ENCODE data around the gene TMOD1. TPM values are rescaled to one million over a fixed set of nuclear protein-coding genes. Genes with fewer than 3 reads are reported as not detected.

TMOD1 gene
- total RNA-seq, 1 donor from 2014 or later, result 1.9 TPM

DNA sequence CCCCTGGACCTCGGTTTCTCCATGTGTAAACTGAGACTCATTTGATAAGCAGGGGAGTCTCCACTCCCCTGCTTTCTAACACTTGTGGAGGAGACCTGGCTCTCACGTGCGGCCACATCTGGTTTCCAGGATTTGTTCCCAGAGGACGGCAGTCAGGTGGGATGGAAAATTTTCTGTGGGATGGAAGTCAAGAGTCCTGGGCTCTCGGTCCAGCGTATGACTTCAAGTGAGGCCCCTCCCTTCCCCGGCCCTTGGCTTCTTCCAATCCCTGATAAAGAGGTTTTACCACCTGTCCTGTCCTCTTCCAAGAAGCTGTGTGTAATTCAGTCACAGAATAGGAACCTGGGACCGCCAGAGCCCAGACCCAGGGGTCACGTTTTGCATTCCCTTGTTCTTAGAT is 35.0 kb downstream of the TMOD1 start:
- no peaks in the 10 kb centered on the region for H3K9me3 Mint-ChIP-seq
- H3K4me1 Mint-ChIP-seq, result no peaks in the 10 kb centered on the region
- no peak overlapping the region for H3K27ac Mint-ChIP-seq
- no peaks in the 10 kb centered on the region for H3K27me3 Mint-ChIP-seq
- H3K36me3 Mint-ChIP-seq (ENCODE audit: low read depth), result no peaks in the 10 kb centered on the region
- ATAC-seq (ENCODE audit: low read depth) (no peak), DNase-seq (no peak)
- POLR2A ChIA-PET, result no interaction called here
- CTCF ChIA-PET, result no interaction called here
- intact Hi-C loops (cut with micrococcal nuclease), result no loop called here
- TF ChIP-seq, protein P1, sequence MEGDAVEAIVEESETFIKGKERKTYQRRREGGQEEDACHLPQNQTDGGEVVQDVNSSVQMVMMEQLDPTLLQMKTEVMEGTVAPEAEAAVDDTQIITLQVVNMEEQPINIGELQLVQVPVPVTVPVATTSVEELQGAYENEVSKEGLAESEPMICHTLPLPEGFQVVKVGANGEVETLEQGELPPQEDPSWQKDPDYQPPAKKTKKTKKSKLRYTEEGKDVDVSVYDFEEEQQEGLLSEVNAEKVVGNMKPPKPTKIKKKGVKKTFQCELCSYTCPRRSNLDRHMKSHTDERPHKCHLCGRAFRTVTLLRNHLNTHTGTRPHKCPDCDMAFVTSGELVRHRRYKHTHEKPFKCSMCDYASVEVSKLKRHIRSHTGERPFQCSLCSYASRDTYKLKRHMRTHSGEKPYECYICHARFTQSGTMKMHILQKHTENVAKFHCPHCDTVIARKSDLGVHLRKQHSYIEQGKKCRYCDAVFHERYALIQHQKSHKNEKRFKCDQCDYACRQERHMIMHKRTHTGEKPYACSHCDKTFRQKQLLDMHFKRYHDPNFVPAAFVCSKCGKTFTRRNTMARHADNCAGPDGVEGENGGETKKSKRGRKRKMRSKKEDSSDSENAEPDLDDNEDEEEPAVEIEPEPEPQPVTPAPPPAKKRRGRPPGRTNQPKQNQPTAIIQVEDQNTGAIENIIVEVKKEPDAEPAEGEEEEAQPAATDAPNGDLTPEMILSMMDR (IDR thresholded peaks at IDR 0.05), result no peak
- no peak overlapping the region for H3K4me3 Mint-ChIP-seq

DNA sequence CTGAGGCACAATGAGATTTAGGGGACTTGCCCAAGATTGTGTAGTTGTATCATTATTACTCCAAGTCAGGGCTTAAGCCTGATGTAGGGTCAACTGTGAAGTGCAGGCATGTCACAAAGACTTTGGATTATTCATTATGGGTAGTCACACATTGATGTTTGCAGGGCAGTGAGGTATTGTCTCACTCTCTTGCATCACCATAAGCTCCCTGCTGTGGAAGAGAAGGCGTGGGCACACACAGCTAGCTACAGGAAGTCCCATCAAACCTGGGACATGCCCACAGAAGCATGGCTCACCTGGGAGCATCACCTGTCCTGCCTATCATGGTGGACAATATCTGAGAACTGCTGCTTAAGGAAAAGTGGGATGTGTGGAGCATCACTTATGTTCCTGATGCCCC is 42.1 kb downstream of the TMOD1 start:
- no peaks in the 10 kb centered on the region for H3K4me1 Mint-ChIP-seq
- TF ChIP-seq, protein P1 (IDR thresholded peaks at IDR 0.05), result no peak
- no peak overlapping the region for H3K4me3 Mint-ChIP-seq
- ATAC-seq (ENCODE audit: low read depth), result no peak
- intact Hi-C loops (cut with micrococcal nuclease), result no loop called here
- no peaks in the 10 kb centered on the region for H3K9me3 Mint-ChIP-seq
- H3K36me3 Mint-ChIP-seq (ENCODE audit: low read depth), result no peaks in the 10 kb centered on the region
- POLR2A ChIA-PET, result no interaction called here
- no peak for DNase-seq
- H3K27me3 Mint-ChIP-seq, result no peaks in the 10 kb centered on the region
- no peak overlapping the region for H3K27ac Mint-ChIP-seq
- CTCF ChIA-PET, result no interaction called here

DNA sequence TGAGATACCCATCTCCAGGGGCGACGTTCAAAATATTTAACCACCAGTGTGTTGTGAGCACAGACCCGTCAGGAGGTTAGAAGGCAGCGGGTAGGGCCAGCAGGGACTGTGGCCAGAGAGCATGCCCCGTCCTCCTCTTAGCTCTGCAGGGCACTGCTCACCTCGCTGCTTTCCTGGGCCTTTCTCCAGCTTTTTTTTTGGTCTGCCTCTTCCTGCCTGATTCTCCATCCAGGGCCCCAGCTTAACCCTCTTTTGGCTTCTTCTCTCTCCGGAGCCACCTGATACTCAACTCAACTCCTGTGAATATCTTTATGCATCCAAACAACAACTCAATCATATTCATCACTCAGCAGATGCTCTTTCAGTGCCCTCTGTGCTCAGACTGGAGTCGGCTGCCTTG is 44.0 kb downstream of the TMOD1 start:
- no peaks in the 10 kb centered on the region for H3K27me3 Mint-ChIP-seq
- POLR2A ChIA-PET, result no interaction called here
- H3K36me3 Mint-ChIP-seq (ENCODE audit: low read depth), result no peaks in the 10 kb centered on the region
- intact Hi-C loops (cut with micrococcal nuclease), result no loop called here
- H3K4me3 Mint-ChIP-seq, result no peak overlapping the region
- ATAC-seq (ENCODE audit: low read depth) (no peak), DNase-seq (no peak)
- TF ChIP-seq, protein P1 (IDR thresholded peaks at IDR 0.05), result no peak
- no peak overlapping the region for H3K27ac Mint-ChIP-seq
- CTCF ChIA-PET, result no interaction called here
- no peaks in the 10 kb centered on the region for H3K4me1 Mint-ChIP-seq
- no peaks in the 10 kb centered on the region for H3K9me3 Mint-ChIP-seq

DNA sequence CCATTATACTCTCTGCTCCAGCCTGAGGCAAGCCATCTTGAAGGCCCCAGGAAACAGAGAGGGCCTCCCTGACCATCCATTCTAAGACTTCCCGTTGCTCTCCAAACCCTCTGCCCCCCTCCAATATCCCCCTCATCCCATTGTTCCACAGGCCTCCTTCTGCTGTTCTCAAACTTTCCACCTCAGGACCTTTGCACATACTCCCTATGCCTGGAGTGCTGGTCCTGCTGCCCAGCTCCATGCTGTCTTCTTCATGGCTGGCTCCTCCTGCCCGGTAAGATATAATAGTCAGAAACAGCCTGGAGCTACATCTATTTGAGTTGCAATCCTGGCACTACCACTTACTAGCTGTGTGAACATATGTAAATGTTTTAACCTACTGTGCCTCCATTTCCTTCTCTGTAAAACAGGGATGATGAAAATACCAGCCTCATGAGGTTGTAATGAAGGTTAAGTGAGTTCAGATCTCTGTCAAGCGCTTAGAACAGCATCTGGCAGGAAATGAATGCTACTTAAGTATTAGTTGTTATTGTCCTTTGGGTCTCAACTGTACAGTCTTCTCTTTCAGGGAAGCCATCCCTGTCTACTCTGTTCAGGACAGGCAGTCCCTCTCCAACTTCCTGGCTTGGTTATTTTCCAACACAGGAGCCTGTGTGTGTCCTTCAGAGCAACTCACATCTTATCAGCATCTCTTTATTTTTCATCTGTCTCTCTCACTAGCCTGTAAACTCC is 45.8 kb downstream of the TMOD1 start:
- no peak for ATAC-seq (ENCODE audit: low read depth)
- Mint-ChIP-seq H3K4me1 (no peaks in the 10 kb centered on the region), H3K9me3 (no peaks in the 10 kb centered on the region), H3K36me3 (ENCODE audit: low read depth) (no peaks in the 10 kb centered on the region), H3K27me3 (peaks cover 6% of the 10 kb centered on the region), H3K4me3 (no peak overlapping the region), H3K27ac (no peak overlapping the region)
- ChIA-PET CTCF (no interaction called here), POLR2A (no interaction called here)
- TF ChIP-seq, protein P1 (IDR thresholded peaks at IDR 0.05), result no peak
- intact Hi-C loops (cut with micrococcal nuclease), result no loop called here
- DNase-seq, result no peak

DNA sequence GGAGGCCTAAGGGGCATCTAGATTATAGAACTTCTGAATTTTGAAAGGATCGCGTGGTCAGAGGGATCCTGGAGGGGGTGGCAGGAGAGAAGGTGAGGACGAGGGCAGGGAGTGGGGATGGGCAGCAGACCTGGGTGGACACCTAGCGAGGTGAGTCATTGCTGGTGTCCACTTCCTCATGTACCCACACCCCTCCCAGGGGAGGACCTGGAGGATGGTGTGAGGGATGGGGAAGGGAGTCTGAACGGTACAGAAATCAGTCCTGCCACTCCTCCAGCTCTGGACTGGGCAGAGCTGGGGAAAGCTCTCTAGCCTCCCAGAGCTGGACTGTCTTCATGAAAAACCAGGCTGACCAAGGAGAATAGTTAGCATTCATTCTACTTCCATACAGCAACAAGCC is 46.9 kb downstream of the TMOD1 start:
- DNase-seq (no peak), ATAC-seq (ENCODE audit: low read depth) (no peak)
- Mint-ChIP-seq H3K27me3 (peaks cover 7% of the 10 kb centered on the region), H3K4me3 (no peak overlapping the region), H3K9me3 (no peaks in the 10 kb centered on the region), H3K36me3 (ENCODE audit: low read depth) (no peaks in the 10 kb centered on the region), H3K4me1 (no peaks in the 10 kb centered on the region), H3K27ac (no peak overlapping the region)
- POLR2A ChIA-PET, result no interaction called here
- TF ChIP-seq, protein P1 (IDR thresholded peaks at IDR 0.05), result no peak
- intact Hi-C loops (cut with micrococcal nuclease), result no loop called here
- CTCF ChIA-PET, result no interaction called here
